GM19467 (cell line): ENCODE data around the gene KIF5C.

Experiments used
- ATAC-seq: cut with Tn5 transposase; IDR thresholded peaks from one replicate; pipeline ENCODE4 v1.9.1; 2021; ENCODE audit warnings: mild to moderate bottlenecking, moderate library complexity; ENCODE audit not compliant: unreplicated experiment

The KIF5C gene

DNA sequence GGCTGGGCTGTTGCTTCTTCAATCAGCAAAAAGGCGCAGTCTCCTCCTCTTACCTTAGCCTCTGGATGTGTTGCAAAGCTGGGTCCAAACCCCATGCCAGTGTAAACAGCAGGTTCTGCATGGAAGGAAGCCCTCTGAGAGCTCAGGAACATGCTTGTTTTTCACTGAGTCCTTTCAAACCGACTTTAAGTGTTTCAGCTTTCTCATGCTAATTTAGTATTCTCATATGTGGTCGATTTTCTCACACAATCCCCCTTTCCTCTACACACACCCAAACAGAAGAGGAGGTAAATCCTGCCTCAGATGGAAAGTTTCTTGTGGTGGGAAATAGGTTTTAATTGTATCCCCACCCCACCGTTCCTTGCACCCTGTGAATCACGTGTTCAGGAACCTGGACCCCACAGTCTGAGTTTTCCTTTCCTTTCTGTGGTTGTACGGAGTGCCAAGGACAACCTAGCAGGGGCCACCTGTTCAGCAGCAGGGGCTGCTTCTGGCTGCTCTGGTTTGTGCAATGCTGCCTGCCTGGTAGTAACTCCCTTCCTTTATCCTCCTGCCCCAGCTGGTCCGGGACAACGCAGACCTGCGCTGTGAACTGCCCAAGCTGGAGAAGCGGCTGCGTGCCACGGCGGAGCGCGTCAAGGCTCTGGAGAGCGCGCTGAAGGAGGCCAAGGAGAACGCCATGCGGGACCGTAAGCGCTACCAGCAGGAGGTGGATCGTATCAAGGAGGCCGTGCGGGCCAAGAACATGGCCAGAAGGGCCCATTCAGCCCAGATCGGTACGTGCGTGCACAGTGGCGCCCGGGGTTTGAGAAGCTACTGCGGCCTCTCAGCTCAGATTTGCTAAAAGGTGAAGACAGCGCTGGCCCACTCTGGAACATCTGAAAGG lies 134.8 kb downstream of the KIF5C start:
- ATAC-seq: no peak

DNA sequence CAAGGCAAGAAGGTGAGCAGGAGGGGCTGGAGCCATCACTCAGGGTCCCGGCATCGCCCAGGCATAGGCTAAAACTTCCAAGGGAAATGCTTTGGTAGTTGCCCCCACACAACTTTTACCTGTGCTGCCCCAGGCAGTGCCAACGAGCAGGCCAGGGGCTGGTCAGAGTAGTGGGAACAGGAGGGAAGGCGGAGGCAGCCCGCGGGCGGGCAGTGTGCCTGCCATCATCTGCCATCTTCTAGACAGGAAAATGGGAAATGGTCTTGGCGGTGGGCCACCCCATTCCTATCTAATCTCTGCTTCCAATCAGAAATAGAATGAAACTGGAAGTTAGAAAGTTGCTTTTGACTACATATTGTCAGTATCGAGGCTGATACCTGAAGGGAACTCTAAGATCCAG lies 137.5 kb downstream of the KIF5C start:
- no peak for ATAC-seq

DNA sequence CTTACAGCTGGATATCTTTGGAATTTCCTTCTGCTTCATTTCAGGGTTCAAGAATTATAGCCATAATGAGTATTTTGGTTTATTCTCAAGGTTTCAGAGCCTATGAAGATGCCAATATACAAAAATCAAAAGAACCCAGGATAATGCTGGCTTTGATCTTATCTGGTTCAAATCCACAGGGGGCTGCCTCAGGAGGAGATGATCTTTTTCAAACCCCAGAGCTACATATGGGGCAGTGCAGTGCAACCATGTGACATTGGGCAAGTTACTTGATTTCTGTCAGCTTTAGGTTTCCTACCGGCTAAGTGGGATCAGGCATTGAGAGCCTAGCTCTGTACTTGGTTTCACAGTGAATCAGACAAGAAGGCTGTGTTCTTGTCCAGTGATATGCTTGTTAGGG lies 140.5 kb downstream of the KIF5C start:
- ATAC-seq: no peak

DNA sequence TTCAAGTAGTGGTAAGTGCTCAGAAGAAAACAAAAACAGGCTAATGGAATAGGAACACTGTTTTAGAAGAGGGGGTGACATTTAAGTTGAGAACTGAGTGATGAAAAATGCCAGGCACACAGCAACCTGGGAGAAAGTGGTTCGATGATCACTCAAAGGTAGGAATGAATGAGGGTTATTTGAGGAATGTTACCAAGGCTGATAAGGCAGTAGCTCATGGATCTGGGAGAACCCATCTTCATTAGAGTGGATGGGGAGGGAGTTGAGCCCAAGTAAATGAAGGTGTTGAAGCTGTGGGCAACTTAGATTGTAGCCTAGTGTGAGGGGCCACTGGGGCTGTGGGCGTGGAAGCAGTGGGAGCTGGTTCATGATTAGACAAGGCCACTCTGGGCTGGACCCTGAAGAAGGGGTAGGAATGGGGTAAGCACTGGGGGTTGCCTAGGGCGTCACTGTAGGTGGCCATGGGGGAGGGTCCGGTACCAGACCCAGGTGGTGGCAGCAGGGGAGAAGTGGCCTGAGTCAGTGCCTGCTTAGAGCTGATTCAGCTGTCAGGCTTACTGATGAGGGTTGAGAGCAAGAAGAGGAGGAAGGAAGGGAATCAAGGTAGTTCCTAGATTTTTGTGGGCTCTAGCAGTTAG lies 141.0 kb downstream of the KIF5C start:
- ATAC-seq: no peak

DNA sequence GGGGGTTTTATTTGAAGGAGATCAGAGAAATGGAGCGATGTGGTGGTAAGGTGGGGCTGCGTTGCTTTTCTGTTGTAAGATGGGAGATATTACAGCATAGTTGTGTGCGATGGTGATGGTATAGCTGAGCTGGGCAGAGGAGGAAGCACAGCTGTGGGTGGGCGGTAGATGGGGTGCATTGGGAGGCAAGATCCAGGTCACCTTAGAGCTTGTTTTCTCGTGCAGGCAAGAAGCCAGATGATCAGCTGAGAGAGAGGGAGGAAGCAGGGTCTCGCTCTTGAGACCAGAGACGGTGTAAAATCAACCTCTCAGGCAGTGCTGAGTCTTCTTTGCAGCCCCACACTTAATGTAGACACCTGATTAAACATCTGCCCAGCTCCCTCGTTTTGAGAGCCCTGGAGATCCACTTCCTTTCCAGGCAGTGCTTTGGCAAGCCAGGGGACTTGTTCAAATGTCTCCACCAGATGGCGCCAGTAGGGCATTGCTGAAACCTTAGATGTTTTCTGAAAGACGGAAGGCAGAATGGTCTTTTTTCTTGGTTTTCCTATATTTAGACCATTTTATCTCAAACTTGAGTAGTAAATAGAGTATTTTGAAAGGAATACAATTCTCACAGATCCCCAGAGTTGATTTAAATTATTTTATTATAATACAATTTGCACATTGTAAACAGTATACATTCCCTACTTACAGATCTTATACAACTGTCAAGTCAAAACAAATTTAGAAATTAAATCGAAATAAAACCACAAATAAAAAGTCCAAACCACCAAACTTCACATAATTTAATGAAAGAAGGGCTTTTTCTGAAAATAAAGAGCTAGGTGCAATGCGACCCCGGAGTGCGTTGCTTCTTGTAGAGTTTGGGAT lies 142.3 kb downstream of the KIF5C start:
- ATAC-seq: no peak

DNA sequence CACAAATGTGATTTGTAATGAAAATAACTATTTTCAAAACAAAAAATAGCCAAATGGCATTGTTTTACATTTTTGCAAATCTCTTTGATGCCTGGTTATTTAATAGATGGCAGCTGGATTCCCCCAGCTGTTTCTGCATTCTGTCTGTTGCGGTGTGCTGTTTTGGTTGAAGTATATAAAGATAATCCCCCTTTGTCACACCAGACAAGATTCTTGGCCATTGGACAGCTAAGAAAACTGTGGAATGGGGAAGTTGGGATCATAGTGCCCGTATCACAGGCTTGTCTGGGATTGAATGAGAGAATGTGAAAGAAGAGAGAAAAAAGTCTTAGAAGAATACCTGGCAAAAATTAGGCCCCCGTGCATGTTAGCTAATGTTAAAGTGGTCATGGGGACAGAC lies 144.0 kb downstream of the KIF5C start:
- no peak for ATAC-seq

DNA sequence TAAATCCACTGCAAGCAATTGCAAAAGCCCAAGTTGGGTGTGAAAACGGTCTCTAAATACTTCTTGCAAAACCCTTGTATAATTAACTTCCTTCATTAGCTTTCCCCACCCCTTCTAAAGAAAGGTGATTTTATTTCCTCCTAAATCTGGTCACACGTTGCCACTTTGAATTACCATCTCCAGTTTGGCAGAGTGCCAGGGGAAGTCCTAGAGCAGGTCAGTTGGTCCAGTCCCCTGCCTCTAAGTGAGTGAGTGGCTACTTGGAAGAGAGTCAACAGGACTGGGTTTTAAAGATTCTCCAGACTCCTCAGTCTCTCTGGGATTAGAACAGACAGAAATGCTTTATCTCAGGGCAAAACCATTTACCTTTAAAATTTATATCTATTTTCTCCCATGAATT lies 144.7 kb downstream of the KIF5C start:
- no peak for ATAC-seq

DNA sequence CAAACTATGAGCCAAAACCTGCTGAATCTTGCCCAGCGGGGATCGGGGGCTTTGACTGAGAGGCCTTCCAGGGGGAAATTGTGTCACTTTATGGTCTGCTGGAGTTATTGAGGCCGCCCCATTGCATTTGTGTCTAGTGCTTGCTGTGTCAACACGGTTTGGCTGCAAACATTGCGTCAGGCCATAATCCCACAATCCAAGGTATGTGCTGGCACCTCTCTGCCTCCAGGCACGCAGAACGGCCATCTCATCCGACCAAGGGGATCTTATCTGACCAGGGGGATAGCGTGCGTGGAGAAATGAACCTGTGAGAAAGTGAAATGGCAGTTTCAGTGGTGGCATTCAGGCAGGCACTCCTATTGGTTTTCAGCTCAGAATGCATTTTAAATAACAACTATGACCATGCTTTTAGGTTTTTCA lies 145.4 kb downstream of the KIF5C start:
- peak; percentile 36 for ATAC-seq

DNA sequence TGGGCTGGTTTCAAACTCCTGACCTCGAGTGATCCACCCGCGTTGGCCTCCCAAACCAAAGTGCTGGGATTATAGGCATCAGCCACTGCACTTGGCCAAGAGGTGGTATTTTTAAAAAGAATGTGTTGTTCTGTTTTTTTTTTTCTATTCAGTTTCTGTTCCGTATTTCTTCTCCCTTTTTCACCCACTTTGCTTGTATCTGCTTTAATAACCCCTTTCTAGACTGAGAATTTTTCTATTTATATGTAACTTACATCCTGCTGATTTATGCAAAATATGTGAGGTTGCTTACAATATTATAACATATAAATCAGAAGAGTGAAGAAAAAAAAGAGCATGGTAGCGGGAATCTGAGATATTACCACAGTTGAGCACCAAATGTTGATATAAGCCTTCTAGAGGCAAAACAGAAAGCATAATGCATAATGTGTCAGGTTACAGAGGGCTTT lies 146.3 kb downstream of the KIF5C start:
- ATAC-seq: peak; percentile 65

DNA sequence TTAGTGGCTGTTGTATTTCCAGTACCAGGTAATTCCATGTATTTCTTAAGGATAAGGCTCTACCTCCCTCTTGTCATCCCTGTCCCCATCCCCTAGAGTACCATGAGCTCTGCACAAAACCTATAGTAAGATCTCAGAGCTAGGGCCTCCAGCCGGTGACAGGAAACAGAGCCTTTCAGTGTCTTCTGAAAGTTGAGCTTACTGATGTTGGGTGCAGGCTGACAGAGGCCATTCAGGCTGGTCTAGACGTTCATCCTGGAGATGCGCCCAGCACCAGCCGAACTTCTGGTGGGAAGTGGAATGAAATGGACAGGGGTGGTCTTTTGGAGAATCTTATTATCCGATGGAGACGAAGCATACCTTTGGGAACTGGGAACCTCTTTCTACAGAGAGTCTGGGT lies 146.7 kb downstream of the KIF5C start:
- peak; percentile 59 for ATAC-seq

DNA sequence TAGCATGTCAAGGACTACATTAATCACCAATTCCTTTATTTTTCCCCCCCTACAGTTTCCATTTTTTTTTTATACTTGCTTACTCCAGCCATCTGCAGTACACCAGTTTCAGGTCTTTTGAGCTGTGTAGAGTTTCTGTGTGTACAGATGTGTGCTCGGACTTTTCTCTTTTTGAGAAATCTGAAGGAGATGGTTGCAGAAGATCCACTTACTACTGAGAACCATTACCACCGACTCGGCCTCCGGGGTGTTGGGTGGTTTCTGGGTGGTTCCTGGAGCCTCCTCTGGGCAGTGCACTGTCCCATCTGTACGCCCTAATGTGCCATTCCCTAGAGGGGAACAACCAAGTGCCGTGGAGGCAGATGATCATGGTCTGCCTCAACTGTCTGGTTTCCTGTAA lies 148.1 kb downstream of the KIF5C start:
- ATAC-seq: no peak

DNA sequence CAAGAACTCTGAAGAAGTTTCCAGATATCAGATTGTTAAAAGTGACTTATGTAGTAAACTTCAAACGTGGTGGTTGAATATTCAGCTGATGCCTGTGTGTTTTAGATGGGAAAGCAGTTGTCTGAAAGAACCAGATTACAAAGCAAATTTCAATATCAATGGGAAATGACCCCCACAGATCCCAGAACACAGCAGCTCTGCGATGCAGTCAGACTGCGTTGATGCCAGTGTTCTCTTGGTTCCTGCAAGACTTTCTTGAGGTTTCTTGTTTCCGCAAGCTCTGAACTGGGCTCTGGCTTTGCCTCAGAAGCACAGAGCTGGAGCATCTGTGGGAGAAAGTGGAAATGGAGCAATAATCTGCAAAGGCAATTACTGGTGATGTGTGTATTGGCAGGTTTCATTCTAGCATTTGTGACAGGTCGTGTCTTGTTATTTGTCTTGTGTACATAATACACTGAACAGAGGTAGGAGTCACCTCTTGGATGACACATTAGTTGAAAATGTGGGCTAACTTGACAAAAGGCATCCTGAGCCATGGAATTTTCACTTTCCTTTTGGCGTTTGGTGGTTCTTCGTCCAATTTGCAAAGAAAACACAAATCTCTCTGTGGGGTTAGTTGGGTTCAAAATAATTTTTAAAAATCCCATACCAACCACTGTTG lies 152.7 kb downstream of the KIF5C start:
- no peak for ATAC-seq

DNA sequence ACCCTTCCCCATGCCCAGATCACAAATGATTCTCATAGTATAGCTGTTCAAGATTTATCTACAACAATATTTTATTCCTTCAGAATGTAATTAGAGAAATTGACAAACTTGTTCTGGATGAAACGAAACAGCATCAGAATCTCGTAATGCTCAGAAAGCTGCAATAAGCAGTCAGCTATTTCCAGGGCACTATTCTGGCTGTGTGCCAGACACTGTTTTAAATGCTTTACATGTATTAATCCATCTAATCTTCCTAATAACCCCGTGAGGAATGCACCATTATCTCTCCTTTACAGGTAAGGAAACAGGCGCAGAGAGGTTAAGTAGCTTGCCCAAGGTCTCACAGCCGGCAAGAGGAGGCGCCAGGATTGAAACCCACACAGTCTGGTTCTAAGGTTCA lies 153.3 kb downstream of the KIF5C start:
- ATAC-seq: no peak

DNA sequence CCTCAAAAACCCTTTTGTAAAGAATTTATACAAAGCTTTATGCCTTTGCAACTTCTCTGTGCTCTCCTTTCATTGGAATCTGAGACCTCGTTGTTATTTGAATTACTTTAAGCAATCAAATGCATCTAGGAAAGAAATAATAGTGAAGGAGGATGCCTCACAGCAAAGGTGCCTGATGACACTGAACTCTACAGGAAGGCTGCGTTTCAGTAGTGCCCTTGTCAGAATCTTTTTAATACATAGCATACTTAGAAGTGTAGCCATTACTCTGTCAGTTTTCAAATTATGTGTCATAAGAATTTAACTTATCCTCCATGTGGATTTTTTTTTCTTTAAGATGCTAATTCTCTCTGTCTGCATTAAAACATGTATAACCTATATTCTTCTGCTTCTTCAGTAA lies 153.9 kb downstream of the KIF5C start:
- ATAC-seq: no peak

DNA sequence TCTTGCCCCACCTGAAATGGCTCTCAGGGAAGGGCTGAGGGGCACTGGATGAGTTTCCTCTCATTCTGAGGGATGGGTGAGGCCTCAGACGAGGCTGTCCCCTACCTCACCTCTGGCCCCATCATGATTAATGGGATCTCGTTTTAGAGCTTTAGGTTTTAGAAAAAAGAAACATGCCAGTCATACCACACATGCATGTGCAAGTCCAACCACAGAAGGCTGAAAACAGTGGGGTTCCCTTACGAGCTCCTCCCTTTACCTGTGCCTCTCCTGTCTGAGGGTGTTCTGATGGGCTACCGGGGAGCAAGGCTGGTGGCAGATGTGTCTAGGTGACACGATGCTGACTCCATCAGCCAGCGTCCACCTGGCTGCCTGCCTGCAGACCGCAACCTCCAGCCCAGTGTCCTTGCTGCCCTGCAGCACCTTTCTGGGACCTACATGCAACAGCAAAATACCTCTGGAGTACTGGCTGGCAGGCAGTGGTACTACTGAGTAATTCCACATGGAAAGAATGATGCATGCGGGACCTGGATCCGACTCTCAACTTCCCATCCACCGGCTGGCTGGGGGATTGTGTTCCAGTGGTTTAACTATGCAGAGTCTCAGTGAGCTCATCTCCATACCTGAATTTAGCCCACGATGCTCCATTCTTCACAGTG lies 154.4 kb downstream of the KIF5C start:
- no peak for ATAC-seq

DNA sequence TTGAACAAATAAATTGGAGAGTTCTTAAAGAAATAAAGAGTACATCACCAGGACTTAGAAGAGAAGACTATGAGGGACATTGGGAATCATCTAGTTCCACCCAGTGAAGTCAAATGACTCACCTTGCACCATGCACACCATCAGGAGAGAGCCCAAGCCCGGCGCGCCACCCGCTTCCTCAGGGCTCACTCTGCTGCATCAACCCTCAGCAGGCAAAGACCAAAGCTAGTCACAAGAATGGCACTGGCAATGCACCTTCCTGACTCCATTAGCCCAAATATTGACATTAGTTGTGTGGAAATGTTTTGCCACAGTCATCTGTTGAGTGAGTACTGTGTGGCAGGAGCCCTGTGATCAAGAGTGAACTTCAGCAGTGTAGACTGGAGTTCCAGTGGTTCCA lies 156.4 kb downstream of the KIF5C start:
- no peak for ATAC-seq

DNA sequence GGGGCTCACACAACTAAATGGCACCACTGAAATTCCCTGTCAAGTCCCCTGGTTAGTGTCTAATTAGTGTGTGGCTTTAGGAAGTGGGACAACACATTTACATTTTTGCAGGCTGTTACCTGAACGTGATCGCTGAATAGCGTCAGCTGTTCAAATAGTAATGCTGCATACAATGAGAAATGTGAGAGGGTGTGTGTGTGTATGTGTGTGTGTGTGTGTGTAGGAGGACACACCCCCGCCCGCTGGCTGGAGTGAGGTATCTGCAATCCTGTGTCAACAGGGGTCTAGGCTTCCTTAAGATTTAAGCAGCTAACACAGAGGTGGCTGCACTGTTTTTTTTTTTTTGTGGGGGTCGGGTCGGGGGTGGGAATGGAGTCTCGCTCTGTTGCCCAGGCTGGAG lies 158.7 kb downstream of the KIF5C start:
- ATAC-seq: no peak

DNA sequence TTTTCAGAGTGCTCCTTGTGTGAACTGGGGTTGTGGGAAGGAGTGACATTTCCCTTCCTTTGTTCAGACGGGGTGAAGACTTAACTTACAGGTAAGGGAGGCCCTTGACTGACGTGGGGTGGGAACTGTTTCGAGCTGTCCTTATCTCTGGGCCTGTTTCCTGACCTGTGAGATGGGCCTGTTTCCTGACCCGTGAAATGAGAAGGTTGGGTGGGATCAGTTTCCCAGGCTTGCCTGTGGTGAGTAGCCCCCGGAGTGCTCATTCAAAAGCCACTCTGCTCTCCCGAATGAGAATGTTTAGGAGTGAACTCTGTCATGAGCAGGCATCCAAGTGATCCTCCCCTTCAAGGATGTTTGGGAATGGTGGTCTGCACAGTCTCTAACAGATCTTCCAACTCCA lies 159.4 kb downstream of the KIF5C start:
- ATAC-seq: no peak

DNA sequence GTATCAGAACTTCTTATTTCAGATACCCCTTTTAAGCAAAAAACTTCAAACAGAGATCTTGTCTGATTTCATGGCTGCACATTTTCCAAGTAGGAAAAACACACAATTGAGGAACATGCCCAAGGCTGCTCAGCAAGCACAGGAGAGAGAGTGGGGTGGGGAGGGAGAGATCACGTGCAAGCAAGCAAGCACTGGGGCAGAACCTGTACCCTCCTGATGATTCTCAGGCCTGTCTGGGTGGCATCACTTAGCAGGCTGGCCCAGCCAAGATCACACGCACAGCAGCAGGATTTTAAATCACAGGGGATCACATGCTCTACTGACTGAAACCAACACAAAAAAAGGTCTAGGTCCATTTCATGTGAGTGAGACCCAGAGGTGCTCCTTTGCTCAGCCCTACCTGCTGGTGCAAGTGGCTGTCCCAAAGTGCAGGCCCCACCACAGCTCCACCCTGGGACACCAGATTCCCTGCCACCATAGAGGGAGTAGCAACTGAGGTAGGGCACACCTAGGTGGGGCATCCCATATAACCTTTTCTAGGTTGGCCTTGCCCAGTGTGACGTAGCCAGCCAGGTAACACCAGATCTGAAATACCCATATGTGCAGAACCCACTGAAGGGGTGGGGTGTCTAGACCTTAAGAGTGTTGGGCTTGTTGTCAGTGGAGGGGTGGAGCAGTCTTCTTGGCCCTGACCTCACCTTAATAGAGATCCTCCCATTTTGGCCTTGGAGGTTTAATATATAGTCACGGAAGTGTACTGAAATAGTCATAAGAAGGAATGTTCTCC lies 161.7 kb downstream of the KIF5C start:
- no peak for ATAC-seq

DNA sequence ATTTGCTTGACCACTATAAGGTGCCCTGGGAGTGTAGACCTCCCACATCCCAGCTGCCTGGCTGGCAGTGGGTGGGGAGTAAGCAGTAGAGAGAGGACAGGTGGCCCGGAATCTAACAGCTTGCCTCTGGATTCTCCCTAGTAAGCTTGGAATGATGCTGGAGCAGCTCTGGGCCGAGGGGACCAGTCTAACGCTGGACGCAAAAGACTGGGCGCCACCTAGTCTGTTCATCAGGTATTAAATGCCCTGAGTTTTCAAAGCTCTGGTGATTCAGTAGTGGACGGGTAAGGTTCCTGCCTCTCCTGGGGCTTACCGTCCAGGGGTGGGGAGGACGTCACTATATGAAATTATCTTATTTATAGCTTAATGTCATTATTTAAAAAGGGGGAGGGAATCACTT lies 162.8 kb downstream of the KIF5C start:
- no peak for ATAC-seq
